Kidney epithelial cell (primary cell): ENCODE results near the gene FASLG. TPM values are rescaled to one million over a fixed set of nuclear protein-coding genes. Genes with fewer than 3 reads are reported as not detected.

Experiments used
- DNase-seq: peaks from one replicate; pipeline ENCODE4 v3.0.0-alpha.2; 2010; ENCODE audit warnings: low read depth
- H3K27me3 ChIP-seq: 2 replicates; pipeline ENCODE4 v1.6.0; 2011; ENCODE audit warnings: low read length; ENCODE audit not compliant: control insufficient read depth, insufficient read depth
- H3K36me3 ChIP-seq: 2 replicates; pipeline ENCODE4 v1.5.1; 2011; ENCODE audit warnings: low read length; ENCODE audit not compliant: control insufficient read depth, insufficient read depth
- H3K4me3 ChIP-seq: 2 replicates; pipeline ENCODE4 v1.5.1; 2011; ENCODE audit warnings: low read depth, mild to moderate bottlenecking, control low read depth, low read length
- CTCF ChIP-seq: IDR thresholded peaks from 2 replicates; pipeline ENCODE4 v1.5.1; 2011; ENCODE audit warnings: mild to moderate bottlenecking, moderate library complexity, low read length, control low read depth, inconsistent platforms; ENCODE audit not compliant: insufficient read depth, poor library complexity, severe bottlenecking
- total RNA-seq: library from RNA; depleted of rRNA; stranded (reverse); fragments of >200 nt; gene quantifications from 2 replicates; pipeline ENCODE4 v1.2.3, GENCODE V29; 2015

The FASLG gene
- total RNA-seq, 1 donor from 2014 or later, result not detected

GRCh38 chr1:172711558-172711957 lies 52.7 kb downstream of the FASLG start:
- H3K4me3 ChIP-seq, result no peak overlapping the region
- DNase-seq, result no peak
- no peaks in the 10 kb centered on the region for H3K36me3 ChIP-seq
- no peak for TF ChIP-seq CTCF
- no peaks in the 10 kb centered on the region for H3K27me3 ChIP-seq

- TF ChIP-seq CTCF, result no peak
- DNase-seq, result no peak
- Histone ChIP-seq H3K27me3 (no peaks in the 10 kb centered on the region), H3K36me3 (no peaks in the 10 kb centered on the region), H3K4me3 (no peak overlapping the region)
These were observed 54.6 kb downstream of the FASLG start for GRCh38 chr1:172713466-172713865.

Other genes with a start within 250 kb of the FASLG start
- not detected in 2 replicates for gene C1orf105, start 238.4 kb upstream of the FASLG start, total RNA-seq
- 28.0 and 33.1 TPM in 2 replicates for gene PIGC, start 215.0 kb upstream of the FASLG start, total RNA-seq
- 37.4 and 42.9 TPM in 2 replicates for gene SUCO, start 126.0 kb upstream of the FASLG start, total RNA-seq